Keratinocyte (primary cell): ENCODE data around the gene FXYD2.
A peak's percentile ranks its signal among the peaks of the same experiment; 100 is the strongest.

Experiments
- EZH2 ChIP-seq: IDR thresholded peaks from one replicate; pipeline ENCODE4 v1.6.1; 2012; ENCODE audit warnings: inconsistent platforms, mild to moderate bottlenecking, low read length, moderate library complexity
- TF ChIP-seq, protein P1 (sequence below), 3 experiments: IDR thresholded peaks in 1 of 3; conservative IDR thresholded peaks in 1 of 3; optimal IDR thresholded peaks in 1 of 3; 2 replicates in 2 of 3; 3 replicates in 1 of 3; pipeline versions ENCODE3 to v1.5.1; 2011; ENCODE audit warnings: low read length in 3 of 3, mild to moderate bottlenecking in 3 of 3, moderate library complexity in 2 of 3, control low read depth in 1 of 3, inconsistent platforms in 1 of 3; ENCODE audit not compliant: insufficient read depth in 2 of 3; ENCODE audit errors: extremely low read depth in 1 of 3

DNA sequence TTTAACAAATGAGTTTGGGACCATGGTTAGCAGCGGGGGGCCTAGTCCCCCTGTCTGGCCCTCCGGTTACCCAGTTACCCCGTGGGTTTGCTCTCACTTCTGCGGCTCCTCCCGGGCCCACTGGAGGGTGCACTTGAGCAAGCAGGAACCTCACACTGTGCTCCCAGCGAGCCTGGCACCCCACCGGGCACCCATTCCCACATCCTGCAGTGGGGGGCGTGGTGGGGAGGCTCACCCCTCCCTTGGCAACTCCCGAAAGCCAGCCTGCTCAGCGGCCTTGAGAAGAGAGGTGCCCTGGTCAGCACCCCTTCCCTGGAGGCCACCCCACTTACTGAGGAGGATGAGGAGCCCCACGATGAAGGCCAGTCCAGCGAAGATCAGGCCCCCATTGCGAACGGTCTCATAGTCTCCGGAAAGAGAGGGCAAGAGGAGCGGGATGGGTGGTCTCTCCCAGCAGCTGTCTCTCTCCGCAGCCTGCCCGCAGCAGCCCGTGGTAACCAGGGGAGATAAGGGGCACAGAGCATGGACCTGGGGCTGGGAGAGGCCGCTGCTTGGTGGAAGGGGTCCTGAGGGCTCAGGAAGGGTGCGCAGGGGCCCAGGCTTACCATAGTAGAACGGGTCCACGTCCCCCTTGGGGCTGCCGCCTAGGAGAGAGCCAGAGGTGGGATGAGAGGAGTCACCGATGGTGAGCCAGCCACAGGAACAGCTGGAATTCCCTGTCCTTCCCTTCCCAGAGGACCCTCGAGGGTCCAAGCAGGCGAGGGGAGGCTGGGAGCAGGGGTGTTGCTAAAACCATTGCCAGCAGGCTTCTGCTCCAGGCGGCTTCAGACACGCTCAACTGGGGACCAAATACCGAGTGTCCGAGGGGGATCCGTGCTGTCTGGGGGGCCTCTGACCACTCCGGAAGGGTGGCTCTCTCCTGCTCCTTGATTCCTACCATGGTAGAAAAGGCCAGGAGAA lies 2.2 kb downstream of the FXYD2 start:
- TF ChIP-seq, protein P1, sequence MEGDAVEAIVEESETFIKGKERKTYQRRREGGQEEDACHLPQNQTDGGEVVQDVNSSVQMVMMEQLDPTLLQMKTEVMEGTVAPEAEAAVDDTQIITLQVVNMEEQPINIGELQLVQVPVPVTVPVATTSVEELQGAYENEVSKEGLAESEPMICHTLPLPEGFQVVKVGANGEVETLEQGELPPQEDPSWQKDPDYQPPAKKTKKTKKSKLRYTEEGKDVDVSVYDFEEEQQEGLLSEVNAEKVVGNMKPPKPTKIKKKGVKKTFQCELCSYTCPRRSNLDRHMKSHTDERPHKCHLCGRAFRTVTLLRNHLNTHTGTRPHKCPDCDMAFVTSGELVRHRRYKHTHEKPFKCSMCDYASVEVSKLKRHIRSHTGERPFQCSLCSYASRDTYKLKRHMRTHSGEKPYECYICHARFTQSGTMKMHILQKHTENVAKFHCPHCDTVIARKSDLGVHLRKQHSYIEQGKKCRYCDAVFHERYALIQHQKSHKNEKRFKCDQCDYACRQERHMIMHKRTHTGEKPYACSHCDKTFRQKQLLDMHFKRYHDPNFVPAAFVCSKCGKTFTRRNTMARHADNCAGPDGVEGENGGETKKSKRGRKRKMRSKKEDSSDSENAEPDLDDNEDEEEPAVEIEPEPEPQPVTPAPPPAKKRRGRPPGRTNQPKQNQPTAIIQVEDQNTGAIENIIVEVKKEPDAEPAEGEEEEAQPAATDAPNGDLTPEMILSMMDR (optimal IDR thresholded peaks at IDR 0.05 in 1 of 3, IDR thresholded peaks at IDR 0.05 in 1 of 3, conservative IDR thresholded peaks at IDR 0.05 in 1 of 3; ENCODE audit: extremely low read depth in 1 of 3, insufficient read depth in 2 of 3, low read length in 3 of 3): peak; percentile 56 to 87 (median 73)
- TF ChIP-seq EZH2: no peak
